GM23338 (cell line): ENCODE results near the gene ETV3. TPM values are rescaled to one million over a fixed set of nuclear protein-coding genes. Genes with fewer than 3 reads are reported as not detected.
A peak's percentile ranks its signal among the peaks of the same experiment; 100 is the strongest.

ENCODE experiments used
- ATAC-seq: fragments of 200-7000 bp; cut with Tn5 transposase; 3 replicates; pipeline ENCODE4 v1.9.1; 2020
- DNase-seq: peaks from one replicate; pipeline ENCODE4 v3.0.0-alpha.2; 2015; ENCODE audit warnings: low spot score
- H2AFZ ChIP-seq: fragments of 200-600 bp; sonication (generic); 2 replicates; pipeline ENCODE4 v1.8.0; 2016; ENCODE audit warnings: antibody characterized with exemption, mild to moderate bottlenecking, moderate library complexity
- H3F3A ChIP-seq: fragments of 200-600 bp; sonication (generic); replicated peaks from 2 replicates; pipeline ENCODE4 v1.8.0; 2017; ENCODE audit warnings: antibody characterized with exemption, mixed run types, low read depth
- H3K27ac ChIP-seq: fragments of 200-600 bp; sonication (generic); 2 replicates; pipeline ENCODE4 v1.6.1; 2016; ENCODE audit warnings: low read depth
- H3K27me3 ChIP-seq: fragments of 200-600 bp; sonication (generic); 2 replicates; pipeline ENCODE4 v1.8.0; 2016; ENCODE audit warnings: mild to moderate bottlenecking, mixed run types, moderate library complexity; ENCODE audit not compliant: insufficient read depth
- H3K36me3 ChIP-seq: fragments of 200-600 bp; sonication (generic); 2 replicates; pipeline ENCODE4 v1.8.0; 2016; ENCODE audit warnings: mild to moderate bottlenecking; ENCODE audit not compliant: insufficient read depth
- H3K4me1 ChIP-seq: fragments of 200-600 bp; sonication (generic); 2 replicates; pipeline ENCODE4 v1.8.0; 2016; ENCODE audit warnings: mild to moderate bottlenecking, moderate library complexity; ENCODE audit not compliant: insufficient read depth
- H3K4me2 ChIP-seq: fragments of 200-600 bp; sonication (generic); 2 replicates; pipeline ENCODE4 v1.7.1; 2017; ENCODE audit warnings: mixed run types
- H3K4me3 ChIP-seq: fragments of 200-600 bp; sonication (generic); 2 replicates; pipeline ENCODE4 v1.6.1; 2016; ENCODE audit warnings: mixed run types
- H3K79me2 ChIP-seq: fragments of 200-600 bp; sonication (generic); replicated peaks from 2 replicates; pipeline ENCODE4 v1.8.0; 2017; ENCODE audit warnings: mild to moderate bottlenecking; ENCODE audit not compliant: insufficient read depth
- H3K9me2 ChIP-seq: fragments of 200-600 bp; sonication (generic); 2 replicates; pipeline ENCODE4 v1.8.0; 2017; ENCODE audit not compliant: insufficient read depth
- H4K20me1 ChIP-seq: fragments of 200-600 bp; sonication (generic); replicated peaks from 2 replicates; pipeline ENCODE4 v1.8.0; 2017; ENCODE audit warnings: mild to moderate bottlenecking; ENCODE audit not compliant: insufficient read depth
- H3K27ac Mint-ChIP-seq: 2 replicates; pipeline ENCODE4 v1.8.0; 2020; ENCODE audit warnings: inconsistent platforms, mild to moderate bottlenecking, moderate library complexity, mixed read lengths
- H3K27me3 Mint-ChIP-seq: 3 replicates; pipeline ENCODE4 v1.8.0; 2022; ENCODE audit warnings: low read depth, mild to moderate bottlenecking, moderate library complexity, mixed read lengths, inconsistent platforms; ENCODE audit not compliant: insufficient read depth, poor library complexity
- H3K36me3 Mint-ChIP-seq: 3 replicates; pipeline ENCODE4 v1.8.0; 2021; ENCODE audit warnings: low read depth, mild to moderate bottlenecking, inconsistent platforms, moderate library complexity, mixed read lengths
- H3K4me1 Mint-ChIP-seq: 3 replicates; pipeline ENCODE4 v1.8.0; 2020; ENCODE audit warnings: mild to moderate bottlenecking, inconsistent platforms, mixed read lengths
- H3K4me3 Mint-ChIP-seq: 3 replicates; pipeline ENCODE4 v1.8.0; 2021; ENCODE audit warnings: moderate library complexity, mild to moderate bottlenecking, inconsistent platforms, mixed read lengths
- H3K9me3 Mint-ChIP-seq: 3 replicates; pipeline ENCODE4 v1.8.0; 2020; ENCODE audit warnings: moderate library complexity, mild to moderate bottlenecking, inconsistent platforms, mixed read lengths
- CREB1 ChIP-seq: fragments of 250-450 bp; sonication (Bioruptor Pico); IDR thresholded peaks from 2 replicates; pipeline ENCODE4 v1.5.0; 2020; ENCODE audit warnings: low read depth, mild to moderate bottlenecking, moderate library complexity
- CTCF ChIP-seq, 2 experiments: fragments of 200-600 bp in 1 of 2; sonication (generic) in 1 of 2; conservative IDR thresholded peaks; 2 replicates each; pipeline versions ENCODE4 v1.5.1 to v1.6.1; 2016 to 2017; ENCODE audit warnings: antibody characterized with exemption in 2 of 2, low read depth in 2 of 2, mild to moderate bottlenecking in 2 of 2, moderate library complexity in 1 of 2
- ETS1 ChIP-seq: IDR thresholded peaks from 2 replicates; pipeline ENCODE4 v1.6.1; 2016; ENCODE audit warnings: antibody characterized with exemption
- EZH2 ChIP-seq: fragments of 200-600 bp; sonication (generic); IDR thresholded peaks from one replicate; pipeline ENCODE4 v1.8.0; 2017; ENCODE audit warnings: antibody characterized with exemption, mild to moderate bottlenecking, low read depth; ENCODE audit not compliant: unreplicated experiment
- POLR2AphosphoS5 ChIP-seq: IDR thresholded peaks from 2 replicates; pipeline ENCODE4 v1.6.1; 2016; ENCODE audit warnings: antibody characterized with exemption, low read depth
- REST ChIP-seq: IDR thresholded peaks from one replicate; pipeline ENCODE4 v1.6.1; 2018; ENCODE audit warnings: antibody characterized with exemption; ENCODE audit not compliant: unreplicated experiment
- ZNF331 ChIP-seq: fragments of 250-450 bp; sonication (Bioruptor Pico); IDR thresholded peaks from 2 replicates; pipeline ENCODE4 v1.5.0; 2020; ENCODE audit warnings: low read depth, mild to moderate bottlenecking, moderate library complexity
- long read RNA-seq: library from polyadenylated mRNA; unstranded; transcript quantifications from one replicate; pipeline ENCODE4 v2.0.0, GENCODE V29; 2020; ENCODE audit not compliant: unreplicated experiment
- polyA plus RNA-seq: library from polyadenylated mRNA; unstranded; fragments of >200 nt; fragmentation: Nextera tagmentation; extraction: Ambion mirVana; gene quantifications from 2 replicates; pipeline ENCODE4 v1.2.1, GENCODE V29; 2016
- total RNA-seq: library from RNA; depleted of rRNA; stranded (reverse); fragments of >200 nt; shearing (Covaris generic); gene quantifications from 2 replicates; pipeline ENCODE4 v1.2.3, GENCODE V29; 2014; rRNA removed

Gene ETV3
- total RNA-seq: 11.9 and 19.6 TPM in 2 replicates
- polyA plus RNA-seq: 7.6 and 8.1 TPM in 2 replicates
- long read RNA-seq, partial matches to known transcripts: 0 of 2 reads
- long read RNA-seq, other reads (novel, unspliced or antisense): 1 of 2 reads

DNA sequence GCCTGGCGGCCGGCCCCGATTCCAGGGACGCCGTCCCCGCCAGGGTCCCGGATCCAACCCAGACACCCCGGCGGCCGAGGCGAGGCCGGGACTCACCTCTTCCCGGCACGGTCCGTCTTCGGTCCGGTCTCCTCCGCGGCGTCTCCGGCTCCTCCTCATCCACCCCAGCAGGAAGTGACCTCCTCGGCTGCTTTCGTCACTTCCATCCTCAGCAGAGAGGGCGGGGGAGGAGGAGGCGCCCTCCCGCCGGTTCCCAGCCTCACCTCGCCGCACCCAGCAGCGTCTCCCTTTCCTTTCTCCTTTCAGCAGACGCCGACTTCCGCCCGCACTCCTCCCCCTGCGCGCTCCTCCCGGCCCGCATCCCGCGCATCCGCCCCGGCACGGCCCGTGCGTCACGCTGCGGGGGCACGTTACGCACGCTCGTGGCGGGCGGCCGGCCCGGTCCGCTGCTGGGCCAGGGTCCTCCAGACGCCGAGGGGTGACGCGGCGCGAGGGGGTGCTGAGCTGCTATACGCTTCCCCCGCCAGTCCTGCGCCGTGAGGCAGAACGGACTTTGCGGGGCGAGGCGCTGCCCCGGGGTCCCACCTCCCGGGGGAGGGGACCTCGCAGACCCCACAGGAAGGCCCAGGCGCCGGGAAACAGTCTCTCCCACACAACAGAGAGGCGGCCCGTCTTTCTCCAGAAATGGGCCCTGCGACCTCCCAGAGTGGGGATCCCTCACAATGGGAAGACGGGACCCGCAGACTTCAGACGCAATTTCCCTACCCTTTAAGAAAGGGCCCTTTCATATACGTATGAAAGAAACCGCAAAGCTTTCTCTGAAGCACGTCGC lies at the start of gene ETV3:
ETV3 (minus strand) TSS at position 176 of the 832 bp plus-strand sequence. CDS start 2,043 bp downstream, outside the sequence.
- Histone ChIP-seq H3K36me3 (peaks cover 26% of the 10 kb centered on the region), H4K20me1 (peaks cover 27% of the 10 kb centered on the region), H3K79me2 (peaks cover 23% of the 10 kb centered on the region), H3K27ac (peak within 1 kb of the TSS; percentile 92), H3F3A (peaks cover 5% of the 10 kb centered on the region; the same call in 1 of the 2 replicates), H2AFZ (peak within 1 kb of the TSS; percentile 6; the same call in 1 of the 2 replicates), H3K9me2 (no peaks in the 10 kb centered on the region), H3K4me1 (peaks cover 49% of the 10 kb centered on the region), H3K4me3 (peak within 1 kb of the TSS; percentile 83), H3K4me2 (peak within 1 kb of the TSS; percentile 83), H3K27me3 (peaks cover 9% of the 10 kb centered on the region; the same call in 1 of the 2 replicates)
- peaks cover 30% of the 10 kb centered on the region for H3K36me3 Mint-ChIP-seq
- H3K9me3 Mint-ChIP-seq: no peaks in the 10 kb centered on the region
- ATAC-seq: peak; percentile 85
- peaks cover 13% of the 10 kb centered on the region for H3K27me3 Mint-ChIP-seq
- peak; percentile 96 for DNase-seq
- peak within 1 kb of the TSS; percentile 98 for H3K4me3 Mint-ChIP-seq
- H3K4me1 Mint-ChIP-seq: peaks cover 54% of the 10 kb centered on the region
- H3K27ac Mint-ChIP-seq: peak within 1 kb of the TSS; percentile 95
- TF ChIP-seq ZNF331 (CRISPR knock-in tag) (no peak), ETS1 (peak; percentile 90), EZH2 (no peak), CTCF (conservative IDR thresholded peaks at IDR 0.05; ENCODE audit: low read depth in 2 of 2) (no peak), POLR2AphosphoS5 (peak; percentile 83), CREB1 (CRISPR knock-in tag) (peak; percentile 88)

GRCh38 chr1:157186281-157186992 lies 48.2 kb upstream of the ETV3 start:
- Mint-ChIP-seq H3K36me3 (no peaks in the 10 kb centered on the region), H3K4me3 (no peak overlapping the region), H3K27me3 (peaks cover 5% of the 10 kb centered on the region), H3K4me1 (peaks cover 4% of the 10 kb centered on the region), H3K27ac (no peak overlapping the region), H3K9me3 (no peaks in the 10 kb centered on the region)
- H3K4me2 ChIP-seq: no peak overlapping the region
- H3K9me2 ChIP-seq: no peaks in the 10 kb centered on the region
- H3K27me3 ChIP-seq: no peaks in the 10 kb centered on the region
- H4K20me1 ChIP-seq: no peaks in the 10 kb centered on the region
- no peak overlapping the region for H3K4me3 ChIP-seq
- ATAC-seq: no peak
- no peaks in the 10 kb centered on the region for H3K79me2 ChIP-seq
- H3K36me3 ChIP-seq: no peaks in the 10 kb centered on the region
- no peak for DNase-seq
- no peaks in the 10 kb centered on the region for H3F3A ChIP-seq
- peak overlapping the region; percentile 43; the same call in 1 of the 2 replicates for H2AFZ ChIP-seq
- no peak overlapping the region for H3K27ac ChIP-seq
- H3K4me1 ChIP-seq: no peaks in the 10 kb centered on the region
- TF ChIP-seq CTCF (conservative IDR thresholded peaks at IDR 0.05; ENCODE audit: low read depth in 2 of 2) (no peak), ZNF331 (CRISPR knock-in tag) (no peak), CREB1 (CRISPR knock-in tag) (no peak), REST (no peak)
